ENCODE measurements around the gene AOPEP. TPM values are rescaled to one million over a fixed set of nuclear protein-coding genes. Genes with fewer than 3 reads are reported as not detected.
"Not testable (repeated sequence)": the region's sequence is repeated elsewhere in the genome, so short reads cannot be mapped to it uniquely, and the experiment has no call there.

The AOPEP gene
- total RNA-seq, 1 donor from 2014 or later: 25.8 TPM

DNA sequence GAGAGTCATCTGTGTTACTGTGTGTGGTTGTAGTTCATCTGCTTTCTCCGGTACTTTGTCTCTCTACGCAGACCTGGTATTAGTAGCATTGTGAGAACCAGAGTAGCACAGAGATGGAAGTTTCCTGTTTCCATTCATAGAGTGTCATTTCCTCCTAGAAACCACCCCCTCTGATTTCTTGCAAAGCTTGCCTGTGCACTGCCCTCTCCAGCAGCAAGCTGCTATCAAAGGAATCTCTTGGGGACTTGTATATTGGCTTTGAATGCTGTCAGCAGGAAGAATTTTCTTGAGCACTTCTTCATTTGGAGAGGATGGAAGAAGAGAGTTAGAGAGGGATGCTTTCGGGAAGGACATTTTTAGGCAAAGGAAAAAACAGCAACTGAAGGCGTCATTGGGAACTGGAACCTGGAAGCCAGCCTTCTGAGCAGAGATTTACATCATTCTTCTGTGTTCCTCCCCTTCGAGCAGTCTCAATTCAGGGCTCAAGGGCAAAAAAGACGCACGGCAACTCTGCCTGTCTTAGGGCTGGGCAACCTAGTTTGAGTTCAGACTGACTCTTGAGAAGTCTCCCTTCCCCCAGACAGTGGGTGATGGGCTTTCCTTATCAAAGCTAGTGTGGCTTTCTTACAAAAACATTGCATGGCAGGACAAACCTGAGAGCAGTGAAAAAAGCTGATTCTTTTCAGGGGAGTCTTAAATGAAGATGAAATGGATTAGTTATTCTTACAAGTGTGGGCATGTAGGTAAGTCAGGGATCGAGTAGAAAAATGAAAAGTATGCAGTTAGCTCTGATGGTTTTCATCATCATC, 226.3 kb downstream of the AOPEP start:
- no peak for TF ChIP-seq CTCF (IDR thresholded peaks at IDR 0.05; ENCODE audit: partially characterized antibody, unreplicated experiment)
- H3K4me1 Mint-ChIP-seq (ENCODE audit: low read depth, unreplicated experiment): peaks cover 42% of the 10 kb centered on the region
- DNase-seq: no peak

GRCh38 chr9:94956731-94957130, 230.2 kb downstream of the AOPEP start:
- no peak for TF ChIP-seq CTCF (IDR thresholded peaks at IDR 0.05; ENCODE audit: partially characterized antibody, unreplicated experiment)

More for the DNA sequence above, 226.3 kb downstream of the AOPEP start:
- Mint-ChIP-seq H3K9me3 (ENCODE audit: unreplicated experiment) (peaks cover 9% of the 10 kb centered on the region), H3K27me3 (ENCODE audit: unreplicated experiment) (no peaks in the 10 kb centered on the region), H3K27ac (ENCODE audit: unreplicated experiment) (no peak overlapping the region), H3K36me3 (ENCODE audit: unreplicated experiment) (peaks cover 6% of the 10 kb centered on the region), H3K4me3 (ENCODE audit: unreplicated experiment) (no peak overlapping the region)

GRCh38 chr9:94960964-94961363, 234.5 kb downstream of the AOPEP start:
- Mint-ChIP-seq H3K36me3 (ENCODE audit: unreplicated experiment) (peaks cover 7% of the 10 kb centered on the region), H3K27me3 (ENCODE audit: unreplicated experiment) (peaks cover 4% of the 10 kb centered on the region)
- DNase-seq: no peak

More at GRCh38 chr9:94956731-94957130, 230.2 kb downstream of the AOPEP start:
- Mint-ChIP-seq H3K9me3 (ENCODE audit: unreplicated experiment) (no peaks in the 10 kb centered on the region), H3K27ac (ENCODE audit: unreplicated experiment) (no peak overlapping the region), H3K4me3 (ENCODE audit: unreplicated experiment) (no peak overlapping the region), H3K4me1 (ENCODE audit: low read depth, unreplicated experiment) (peaks cover 7% of the 10 kb centered on the region), H3K36me3 (ENCODE audit: unreplicated experiment) (peaks cover 7% of the 10 kb centered on the region), H3K27me3 (ENCODE audit: unreplicated experiment) (no peaks in the 10 kb centered on the region)
- no peak for DNase-seq

GRCh38 chr9:94961870-94962269, 235.4 kb downstream of the AOPEP start:
- no peak overlapping the region for H3K4me3 Mint-ChIP-seq (ENCODE audit: unreplicated experiment)
- H3K27me3 Mint-ChIP-seq (ENCODE audit: unreplicated experiment): peaks cover 4% of the 10 kb centered on the region
- H3K27ac Mint-ChIP-seq (ENCODE audit: unreplicated experiment): no peak overlapping the region
- H3K36me3 Mint-ChIP-seq (ENCODE audit: unreplicated experiment): peaks cover 7% of the 10 kb centered on the region
- H3K4me1 Mint-ChIP-seq (ENCODE audit: low read depth, unreplicated experiment): no peaks in the 10 kb centered on the region
- TF ChIP-seq CTCF (IDR thresholded peaks at IDR 0.05; ENCODE audit: partially characterized antibody, unreplicated experiment): no peak
- DNase-seq: no peak
- H3K9me3 Mint-ChIP-seq (ENCODE audit: unreplicated experiment): no peaks in the 10 kb centered on the region

More at GRCh38 chr9:94960964-94961363, 234.5 kb downstream of the AOPEP start:
- Mint-ChIP-seq H3K4me1 (ENCODE audit: low read depth, unreplicated experiment) (no peaks in the 10 kb centered on the region), H3K27ac (ENCODE audit: unreplicated experiment) (no peak overlapping the region), H3K9me3 (ENCODE audit: unreplicated experiment) (no peaks in the 10 kb centered on the region), H3K4me3 (ENCODE audit: unreplicated experiment) (no peak overlapping the region)
- no peak for TF ChIP-seq CTCF (IDR thresholded peaks at IDR 0.05; ENCODE audit: partially characterized antibody, unreplicated experiment)

DNA sequence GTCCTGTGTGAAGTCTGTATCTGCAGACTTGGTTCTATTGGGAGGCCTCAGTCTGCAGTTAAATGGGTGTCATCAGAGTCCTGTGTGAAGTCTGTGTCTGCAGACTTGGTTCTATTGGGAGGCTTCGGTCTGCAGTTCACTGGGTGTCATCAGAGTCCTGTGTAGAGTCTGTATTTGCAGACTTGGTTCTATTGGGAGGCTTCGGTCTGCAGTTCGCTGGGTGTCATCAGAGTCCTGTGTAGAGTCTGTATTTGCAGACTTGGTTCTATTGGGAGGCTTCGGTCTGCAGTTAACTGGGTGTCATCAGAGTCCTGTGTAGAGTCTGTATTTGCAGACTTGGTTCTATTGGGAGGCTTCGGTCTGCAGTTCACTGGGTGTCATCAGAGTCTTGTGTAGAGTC, 239.1 kb downstream of the AOPEP start:
- H3K4me3 Mint-ChIP-seq (ENCODE audit: unreplicated experiment); H3K36me3 Mint-ChIP-seq (ENCODE audit: unreplicated experiment); H3K27me3 Mint-ChIP-seq (ENCODE audit: unreplicated experiment); H3K9me3 Mint-ChIP-seq (ENCODE audit: unreplicated experiment); H3K4me1 Mint-ChIP-seq (ENCODE audit: low read depth, unreplicated experiment); DNase-seq; H3K27ac Mint-ChIP-seq (ENCODE audit: unreplicated experiment): not testable (repeated sequence)

DNA sequence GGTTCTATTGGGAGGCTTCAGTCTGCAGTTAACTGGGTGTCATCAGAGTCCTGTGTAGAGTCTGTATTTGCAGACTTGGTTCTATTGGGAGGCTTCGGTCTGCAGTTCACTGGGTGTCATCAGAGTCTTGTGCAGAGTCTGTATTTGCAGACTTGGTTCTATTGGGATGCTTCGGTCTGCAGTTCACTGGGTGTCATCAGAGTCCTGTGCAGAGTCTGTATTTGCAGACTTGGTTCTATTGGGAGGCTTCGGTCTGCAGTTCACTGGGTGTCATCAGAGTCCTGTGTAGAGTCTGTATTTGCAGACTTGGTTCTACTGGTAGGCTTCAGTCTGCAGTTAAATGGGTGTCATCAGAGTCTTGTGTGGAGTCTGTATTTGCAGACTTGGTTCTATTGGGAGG, 239.5 kb downstream of the AOPEP start:
- not testable (repeated sequence) for DNase-seq; H3K27me3 Mint-ChIP-seq (ENCODE audit: unreplicated experiment); H3K9me3 Mint-ChIP-seq (ENCODE audit: unreplicated experiment); H3K27ac Mint-ChIP-seq (ENCODE audit: unreplicated experiment); H3K36me3 Mint-ChIP-seq (ENCODE audit: unreplicated experiment); H3K4me3 Mint-ChIP-seq (ENCODE audit: unreplicated experiment)
- H3K4me1 Mint-ChIP-seq (ENCODE audit: low read depth, unreplicated experiment): peaks cover 13% of the 10 kb centered on the region
